Measurements from ENCODE around the gene RPS19.

DNA sequence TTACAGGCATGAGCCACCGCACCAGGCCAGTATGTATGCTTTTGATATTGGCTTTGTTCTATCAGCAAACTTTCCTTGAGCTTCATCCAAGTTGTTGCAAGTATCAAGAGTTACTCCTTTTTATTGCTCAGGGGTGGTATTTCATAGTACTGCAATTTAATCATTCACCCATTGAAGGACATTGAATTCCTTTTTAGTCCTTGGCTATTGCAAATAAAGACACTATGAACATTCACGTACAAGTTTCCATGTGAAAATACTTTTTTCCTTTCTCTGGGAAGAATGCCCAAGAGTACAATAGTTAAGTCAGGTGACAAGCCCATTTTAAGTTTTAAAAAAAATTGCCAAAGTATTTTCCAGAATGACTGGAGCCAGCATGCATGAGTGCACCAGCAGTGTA, 43.3 kb upstream of the RPS19 start:
- no peak for TF ChIP-seq EZH2 (IDR thresholded peaks at IDR 0.05; ENCODE audit: low read length, missing control alignments)
- TF ChIP-seq, protein P1, sequence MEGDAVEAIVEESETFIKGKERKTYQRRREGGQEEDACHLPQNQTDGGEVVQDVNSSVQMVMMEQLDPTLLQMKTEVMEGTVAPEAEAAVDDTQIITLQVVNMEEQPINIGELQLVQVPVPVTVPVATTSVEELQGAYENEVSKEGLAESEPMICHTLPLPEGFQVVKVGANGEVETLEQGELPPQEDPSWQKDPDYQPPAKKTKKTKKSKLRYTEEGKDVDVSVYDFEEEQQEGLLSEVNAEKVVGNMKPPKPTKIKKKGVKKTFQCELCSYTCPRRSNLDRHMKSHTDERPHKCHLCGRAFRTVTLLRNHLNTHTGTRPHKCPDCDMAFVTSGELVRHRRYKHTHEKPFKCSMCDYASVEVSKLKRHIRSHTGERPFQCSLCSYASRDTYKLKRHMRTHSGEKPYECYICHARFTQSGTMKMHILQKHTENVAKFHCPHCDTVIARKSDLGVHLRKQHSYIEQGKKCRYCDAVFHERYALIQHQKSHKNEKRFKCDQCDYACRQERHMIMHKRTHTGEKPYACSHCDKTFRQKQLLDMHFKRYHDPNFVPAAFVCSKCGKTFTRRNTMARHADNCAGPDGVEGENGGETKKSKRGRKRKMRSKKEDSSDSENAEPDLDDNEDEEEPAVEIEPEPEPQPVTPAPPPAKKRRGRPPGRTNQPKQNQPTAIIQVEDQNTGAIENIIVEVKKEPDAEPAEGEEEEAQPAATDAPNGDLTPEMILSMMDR (conservative IDR thresholded peaks at IDR 0.05 in 1 of 2, IDR thresholded peaks at IDR 0.05 in 1 of 2; ENCODE audit: low read depth in 1 of 2, low read length in 2 of 2), result no peak
